HepG2 (cell line): ENCODE results near the gene RARA. TPM values are rescaled to one million over a fixed set of nuclear protein-coding genes. Genes with fewer than 3 reads are reported as not detected.

Experiments
- ETS1 ChIP-seq: sonication (generic); formaldehyde crosslinking; IDR thresholded peaks from 2 replicates; pipeline ENCODE4 v1.4.0; 2020; ENCODE audit warnings: missing genetic modification reagents
- ETV6 ChIP-seq: sonication (generic); formaldehyde crosslinking; conservative IDR thresholded peaks from 2 replicates; pipeline ENCODE4 v1.4.0; 2020; ENCODE audit warnings: missing genetic modification reagents
- HES4 ChIP-seq: sonication (generic); formaldehyde crosslinking; IDR thresholded peaks from 2 replicates; pipeline ENCODE4 v1.9.0; 2021; ENCODE audit warnings: mild to moderate bottlenecking, missing genetic modification reagents, borderline replicate concordance
- HMGXB3 ChIP-seq: sonication (generic); formaldehyde crosslinking; IDR thresholded peaks from 2 replicates; pipeline ENCODE4 v1.4.0; 2020; ENCODE audit warnings: missing genetic modification reagents, borderline replicate concordance
- KAT8 ChIP-seq: IDR thresholded peaks from 2 replicates; pipeline ENCODE4 v1.6.1; 2016; ENCODE audit warnings: missing genetic modification reagents, missing compliant biosample characterization
- MYC ChIP-seq: sonication (generic); formaldehyde crosslinking; IDR thresholded peaks from 2 replicates; pipeline ENCODE4 v1.9.0; 2021; ENCODE audit warnings: missing genetic modification reagents, borderline replicate concordance
- TMF1 ChIP-seq: sonication (generic); formaldehyde crosslinking; IDR thresholded peaks from 2 replicates; pipeline ENCODE4 v1.8.1; 2022; ENCODE audit warnings: low read depth, missing genetic modification reagents
- ZBTB25 ChIP-seq: IDR thresholded peaks from 2 replicates; pipeline ENCODE4 v1.6.1; 2018; ENCODE audit warnings: missing genetic modification reagents
- ZFP41 ChIP-seq: sonication (generic); formaldehyde crosslinking; IDR thresholded peaks from 2 replicates; pipeline ENCODE4 v1.4.0; 2020; ENCODE audit warnings: mild to moderate bottlenecking, missing genetic modification reagents, borderline replicate concordance
- ZMYM2 ChIP-seq: sonication (generic); formaldehyde crosslinking; IDR thresholded peaks from 2 replicates; pipeline ENCODE4 v1.8.0; 2022; ENCODE audit warnings: mild to moderate bottlenecking, missing genetic modification reagents
- ZNF275 ChIP-seq: sonication (generic); formaldehyde crosslinking; IDR thresholded peaks from 2 replicates; pipeline ENCODE4 v1.8.0; 2022; ENCODE audit warnings: missing genetic modification reagents, mild to moderate bottlenecking, inconsistent platforms, borderline replicate concordance
- ZNF577 ChIP-seq: sonication (generic); formaldehyde crosslinking; IDR thresholded peaks from 2 replicates; pipeline ENCODE4 v1.4.0; 2020; ENCODE audit warnings: mild to moderate bottlenecking, low read depth, missing genetic modification reagents, borderline replicate concordance
- ZNF674 ChIP-seq: sonication (generic); formaldehyde crosslinking; IDR thresholded peaks from 2 replicates; pipeline ENCODE4 v1.5.0; 2020; ENCODE audit warnings: low read depth, mild to moderate bottlenecking, missing genetic modification reagents
- ZNF768 ChIP-seq: sonication (generic); formaldehyde crosslinking; IDR thresholded peaks from 2 replicates; pipeline ENCODE4 v1.4.0; 2020; ENCODE audit warnings: missing genetic modification reagents
- ZNF83 ChIP-seq: sonication (generic); formaldehyde crosslinking; IDR thresholded peaks from 2 replicates; pipeline ENCODE4 v1.4.0; 2020; ENCODE audit warnings: missing genetic modification reagents, mild to moderate bottlenecking, borderline replicate concordance
- polyA plus RNA-seq, 8 experiments: library from polyadenylated mRNA; depleted of rRNA in 3 of 8; stranded (reverse) in 7 of 8; unstranded in 1 of 8; fragments of >200 nt; fragmentation: Illumina TruSeq in 4 of 8; extraction: Trizol in 4 of 8; gene quantifications; 2 replicates each; pipeline versions ENCODE4 v1.2.1 to v1.2.3, GENCODE V29; 2011 to 2016; ENCODE audit warnings: low read depth in 4 of 8, missing spikeins in 1 of 8, mixed read lengths in 1 of 8; ENCODE audit not compliant: insufficient read depth in 1 of 8
- total RNA-seq, 5 experiments: library from RNA; depleted of rRNA; stranded (reverse); fragments of >200 nt; fragmentation: Illumina TruSeq; extraction: Trizol; gene quantifications; 2 replicates each; pipeline ENCODE4 v1.2.3, GENCODE V29; 2016; ENCODE audit warnings: low read depth in 1 of 5
- TF ChIP-seq, protein P1 (sequence below): sonication (generic); formaldehyde crosslinking; IDR thresholded peaks from 2 replicates; pipeline ENCODE4 v1.4.0; 2020; ENCODE audit warnings: mild to moderate bottlenecking, missing genetic modification reagents
- TF ChIP-seq, protein P2 (sequence below): sonication (generic); formaldehyde crosslinking; IDR thresholded peaks from 2 replicates; pipeline ENCODE4 v1.8.1; 2023; ENCODE audit warnings: mild to moderate bottlenecking, missing genetic modification reagents, borderline replicate concordance

Gene RARA
- total and polyA plus RNA-seq, 2 of the 13 experiments (the other 11 are each of a cell fraction or from before 2014, with no cell fraction given): 6.4 to 8.6 TPM

GRCh38 chr17:40317880-40318829 is 9.2 kb downstream of the RARA start (continued):
- TF ChIP-seq ZNF577 (CRISPR knock-in tag) (no peak), HMGXB3 (CRISPR knock-in tag) (peak; percentile 77), ETS1 (no peak), ZNF674 (CRISPR knock-in tag) (no peak), ZMYM2 (peak; percentile 34; the same call in 1 of the 2 replicates), KAT8 (CRISPR knock-in tag) (peak; percentile 67; the same call in 1 of the 2 replicates), TMF1 (CRISPR knock-in tag) (no peak), ZNF275 (CRISPR knock-in tag) (no peak; the same call in 1 of the 2 replicates), HES4 (CRISPR knock-in tag) (no peak), ZNF83 (CRISPR knock-in tag) (no peak), ZBTB25 (CRISPR knock-in tag) (peak; percentile 77; the same call in 1 of the 2 replicates), ETV6 (CRISPR knock-in tag) (peak; percentile 67; the same call in 1 of the 2 replicates), MYC (CRISPR knock-in tag) (peak; percentile 95), ZNF768 (CRISPR knock-in tag) (peak; percentile 71; the same call in 1 of the 2 replicates), ZFP41 (CRISPR knock-in tag) (no peak)
- TF ChIP-seq, protein P1, sequence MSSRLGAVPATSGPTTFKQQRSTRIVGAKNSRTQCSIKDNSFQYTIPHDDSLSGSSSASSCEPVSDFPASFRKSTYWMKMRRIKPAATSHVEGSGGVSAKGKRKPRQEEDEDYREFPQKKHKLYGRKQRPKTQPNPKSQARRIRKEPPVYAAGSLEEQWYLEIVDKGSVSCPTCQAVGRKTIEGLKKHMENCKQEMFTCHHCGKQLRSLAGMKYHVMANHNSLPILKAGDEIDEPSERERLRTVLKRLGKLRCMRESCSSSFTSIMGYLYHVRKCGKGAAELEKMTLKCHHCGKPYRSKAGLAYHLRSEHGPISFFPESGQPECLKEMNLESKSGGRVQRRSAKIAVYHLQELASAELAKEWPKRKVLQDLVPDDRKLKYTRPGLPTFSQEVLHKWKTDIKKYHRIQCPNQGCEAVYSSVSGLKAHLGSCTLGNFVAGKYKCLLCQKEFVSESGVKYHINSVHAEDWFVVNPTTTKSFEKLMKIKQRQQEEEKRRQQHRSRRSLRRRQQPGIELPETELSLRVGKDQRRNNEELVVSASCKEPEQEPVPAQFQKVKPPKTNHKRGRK: no peak; the same call in 1 of the 2 replicates
- TF ChIP-seq, protein P2, sequence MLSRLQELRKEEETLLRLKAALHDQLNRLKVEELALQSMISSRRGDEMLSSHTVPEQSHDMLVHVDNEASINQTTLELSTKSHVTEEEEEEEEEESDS: peak; percentile 52; the same call in 1 of the 2 replicates
